Measurements from ENCODE around the gene CYFIP2. TPM values are rescaled to one million over a fixed set of nuclear protein-coding genes. Genes with fewer than 3 reads are reported as not detected.
"Not testable (repeated sequence)": the region's sequence is repeated elsewhere in the genome, so short reads cannot be mapped to it uniquely, and the experiment has no call there.

CYFIP2 gene
- total RNA-seq, 2 donors from 2014 or later, result 25.5 to 36.0 TPM

- no peak for DNase-seq
- ATAC-seq, result no peak
- intact Hi-C loops (cut with DNase I, micrococcal nuclease), result no loop called here
Observed at GRCh38 chr5:157400741-157401495, 135.0 kb downstream of the CYFIP2 start.

- DNase-seq, result no peak
- intact Hi-C loops (cut with DNase I, micrococcal nuclease), result no loop called here
- ATAC-seq, result no peak
Observed at GRCh38 chr5:157415838-157416237, 149.9 kb downstream of the CYFIP2 start.

GRCh38 chr5:157419521-157419920 is 153.6 kb downstream of the CYFIP2 start:
- intact Hi-C loops (cut with DNase I, micrococcal nuclease); DNase-seq; ATAC-seq: not testable (repeated sequence)

- intact Hi-C loops (cut with DNase I, micrococcal nuclease), result loop anchor here in 1 of 2 donors (5.0 kb wide), 1 partner anchor 42 kb away; no protein-coding TSS in a partner anchor
- DNase-seq, ATAC-seq: not testable (repeated sequence)
Observed at GRCh38 chr5:157429920-157430319, 164.0 kb downstream of the CYFIP2 start.

- ATAC-seq, result peak; percentile 93
- intact Hi-C loops (cut with DNase I, micrococcal nuclease), result loop anchor here in 1 of 2 donors (5.0 kb wide), 1 partner anchor 41 kb away; no protein-coding TSS in a partner anchor
- DNase-seq, result no peak
Observed at GRCh38 chr5:157431544-157432200, 165.7 kb downstream of the CYFIP2 start.

- intact Hi-C loops (cut with DNase I, micrococcal nuclease), result loop anchor here in 1 of 2 donors (5.0 kb wide), 1 partner anchor 38 kb away; no protein-coding TSS in a partner anchor
- no peak for ATAC-seq
- DNase-seq, result no peak
Observed at GRCh38 chr5:157434096-157434495, 168.2 kb downstream of the CYFIP2 start.

- DNase-seq, result no peak
- ATAC-seq, result no peak
- intact Hi-C loops (cut with DNase I, micrococcal nuclease), result no loop called here
Observed at GRCh38 chr5:157443041-157443549, 177.2 kb downstream of the CYFIP2 start.

- intact Hi-C loops (cut with DNase I, micrococcal nuclease), result no loop called here
- DNase-seq (no peak), ATAC-seq (no peak)
Observed at GRCh38 chr5:157444224-157444623, 178.3 kb downstream of the CYFIP2 start.

Other genes with a start within 250 kb of the CYFIP2 start
- 10 to 100 TPM in 1 of 2 donors, 1 to 10 TPM in 1; 3.9 to 16.3 TPM for gene HAVCR1, start 207.0 kb upstream of the CYFIP2 start, total RNA-seq
- 1 to 10 TPM; 1.3 to 4.9 TPM for gene HAVCR2, start 157.1 kb upstream of the CYFIP2 start, total RNA-seq
- gene MED7, start 123.3 kb upstream of the CYFIP2 start, total RNA-seq, result 10 to 100 TPM in 1 of 2 donors, 1 to 10 TPM in 1; 8.7 to 12.8 TPM
- gene GARIN3, start 99.9 kb upstream of the CYFIP2 start, total RNA-seq, result not detected
- gene ITK, start 85.3 kb upstream of the CYFIP2 start, total RNA-seq, result 1 to 10 TPM; 1.5 to 1.7 TPM
- under 1 TPM in 1 of 2 donors, not detected in 1; 0.84 TPM for gene NIPAL4, start 194.1 kb downstream of the CYFIP2 start, total RNA-seq